HG03280 (cell line): ENCODE results near the gene SLC22A15.
"Not testable (repeated sequence)": the region's sequence is repeated elsewhere in the genome, so short reads cannot be mapped to it uniquely, and the experiment has no call there.

Experiments
- ATAC-seq: cut with Tn5 transposase; IDR thresholded peaks from one replicate; pipeline ENCODE4 v1.9.1; 2021; ENCODE audit warnings: mild to moderate bottlenecking, moderate library complexity; ENCODE audit not compliant: unreplicated experiment

Gene SLC22A15

DNA sequence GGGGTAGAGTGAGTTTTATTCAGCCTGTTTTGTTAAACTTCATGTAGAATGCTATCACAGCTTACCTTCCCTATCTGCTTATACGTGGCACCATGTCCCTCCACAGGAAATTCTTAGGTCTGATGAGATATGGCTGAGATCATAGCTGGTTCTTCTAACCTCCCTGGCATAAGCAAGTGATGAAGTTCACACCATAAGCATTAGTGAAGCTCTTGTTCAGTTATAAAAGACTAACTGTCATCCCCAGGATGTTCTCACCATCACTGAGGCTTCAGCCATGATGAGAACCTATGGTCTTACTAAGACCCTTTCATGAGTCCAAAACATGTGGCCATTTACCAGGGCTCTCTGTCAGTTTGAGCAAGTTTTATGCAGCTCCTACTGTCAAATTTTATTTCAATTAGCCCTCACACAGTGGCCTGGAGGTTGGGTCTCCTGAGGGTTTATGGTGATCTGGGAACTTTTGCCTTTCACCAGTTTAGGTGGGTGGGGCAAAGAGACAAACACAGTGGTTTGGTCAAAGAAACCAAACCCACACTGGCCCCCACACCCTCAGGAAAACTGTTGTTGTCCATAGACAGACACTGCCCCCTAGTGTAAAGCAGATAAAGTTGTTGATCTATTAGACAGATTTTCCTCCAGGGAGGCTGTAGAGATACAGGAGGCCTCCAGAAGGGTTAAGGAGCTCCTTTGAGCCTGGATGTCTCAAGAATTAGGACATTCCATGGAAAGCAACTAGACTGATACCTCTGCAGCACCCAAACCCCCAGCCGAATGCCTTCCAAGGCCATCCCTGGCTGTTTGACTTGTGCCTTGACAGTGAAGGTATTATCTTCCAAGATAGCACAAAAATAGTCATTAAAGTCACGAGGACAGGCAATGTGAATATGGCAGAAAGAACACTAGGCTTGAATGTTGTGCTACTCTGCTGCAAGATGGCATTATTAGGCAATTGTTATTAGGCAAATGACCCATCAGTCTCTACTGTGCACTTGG is 5.0 kb downstream of the SLC22A15 start:
- no peak for ATAC-seq

DNA sequence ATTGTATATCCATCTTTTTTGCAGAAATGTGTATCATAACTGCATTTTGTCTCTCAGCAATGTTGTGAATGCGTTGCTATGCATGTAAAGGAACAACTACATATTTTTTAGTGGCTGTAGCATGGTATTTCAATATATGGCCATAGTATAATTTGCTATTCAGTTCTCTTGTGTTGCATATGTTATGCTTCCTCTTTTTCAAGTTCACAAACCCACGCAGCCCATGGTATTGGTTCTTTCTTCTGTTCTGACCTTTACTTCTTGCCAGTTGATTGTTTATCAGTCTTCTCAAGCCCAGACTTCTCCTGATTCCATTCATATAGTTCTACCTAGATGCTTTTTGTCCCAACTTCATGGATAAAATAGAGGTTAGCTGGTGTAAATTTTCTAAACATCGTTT is 6.1 kb downstream of the SLC22A15 start:
- ATAC-seq = no peak

DNA sequence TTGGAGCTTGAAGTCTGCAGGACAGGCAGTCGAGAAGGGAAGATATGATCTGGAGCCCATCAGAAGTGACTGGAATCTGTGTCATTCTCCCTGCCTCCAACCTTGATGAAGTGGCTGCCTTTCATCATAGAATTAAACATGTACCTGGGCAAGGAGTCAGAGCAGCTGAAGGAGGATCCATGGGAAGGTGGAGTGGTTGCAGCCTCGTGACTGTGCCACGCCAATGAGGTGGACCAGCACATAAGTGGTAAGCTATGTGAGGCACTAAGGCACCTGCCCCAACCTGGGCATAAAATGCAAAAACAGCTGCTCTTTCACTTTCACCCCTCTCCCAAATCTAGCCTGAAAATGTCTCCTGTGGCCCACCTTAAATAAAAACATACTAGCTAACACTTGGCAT is 7.3 kb downstream of the SLC22A15 start:
- ATAC-seq = no peak

DNA sequence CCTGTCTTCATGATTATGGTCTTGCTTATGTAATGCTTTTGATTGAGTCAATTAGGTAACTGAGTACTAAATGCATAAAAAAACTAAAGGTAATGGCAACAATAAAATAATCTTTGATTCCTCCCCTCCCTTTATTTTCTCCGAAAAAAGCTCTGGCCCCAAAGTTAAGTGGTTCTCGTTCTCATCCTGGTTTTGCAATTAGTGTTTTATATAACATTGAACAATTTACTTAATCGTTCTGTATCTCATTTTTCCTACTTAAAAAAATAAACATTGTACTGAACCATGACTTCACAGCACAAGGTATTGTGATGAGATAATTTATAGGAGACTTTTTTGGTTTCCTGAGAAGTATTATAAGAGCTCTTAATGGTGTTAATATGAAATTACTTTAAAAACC is 11.3 kb downstream of the SLC22A15 start:
- no peak for ATAC-seq

DNA sequence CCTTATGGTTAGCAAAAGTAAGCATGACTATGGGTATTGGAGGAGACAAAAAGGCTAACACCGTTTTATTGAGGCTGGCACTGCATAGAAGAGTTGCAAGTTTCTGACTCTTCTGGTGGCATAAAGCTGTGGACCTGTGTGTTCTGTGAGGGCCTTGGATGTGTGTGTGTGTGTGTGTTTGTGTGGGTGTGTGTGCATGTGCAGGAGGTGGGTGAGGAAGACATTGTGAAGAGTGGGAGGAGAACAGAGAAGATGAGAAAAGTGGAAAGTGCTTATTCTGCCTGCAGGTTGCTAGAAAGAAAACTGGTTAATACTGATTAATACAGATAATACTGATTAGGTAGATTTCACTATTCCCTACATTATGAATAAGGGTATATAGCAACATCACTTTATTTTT is 12.6 kb downstream of the SLC22A15 start:
- ATAC-seq = no peak

DNA sequence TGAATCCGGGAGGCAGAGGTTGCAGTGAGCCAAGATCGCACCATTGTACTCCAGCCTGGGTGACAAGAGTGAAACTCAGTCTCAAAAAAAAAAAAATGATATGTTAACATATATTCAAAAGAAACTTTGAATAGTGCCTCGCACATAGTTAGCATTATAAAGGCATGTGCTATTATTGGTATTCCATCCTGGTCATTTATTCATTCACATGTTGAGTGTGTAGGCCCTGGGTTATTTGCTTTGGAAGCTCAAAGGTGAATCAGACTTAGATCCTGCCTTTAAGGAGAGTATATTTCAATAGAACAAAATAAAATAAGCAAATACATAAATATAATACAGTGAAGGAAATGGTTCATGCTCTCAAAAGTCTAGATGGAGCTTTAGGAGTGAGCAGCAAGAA is 13.4 kb downstream of the SLC22A15 start:
- ATAC-seq = no peak

DNA sequence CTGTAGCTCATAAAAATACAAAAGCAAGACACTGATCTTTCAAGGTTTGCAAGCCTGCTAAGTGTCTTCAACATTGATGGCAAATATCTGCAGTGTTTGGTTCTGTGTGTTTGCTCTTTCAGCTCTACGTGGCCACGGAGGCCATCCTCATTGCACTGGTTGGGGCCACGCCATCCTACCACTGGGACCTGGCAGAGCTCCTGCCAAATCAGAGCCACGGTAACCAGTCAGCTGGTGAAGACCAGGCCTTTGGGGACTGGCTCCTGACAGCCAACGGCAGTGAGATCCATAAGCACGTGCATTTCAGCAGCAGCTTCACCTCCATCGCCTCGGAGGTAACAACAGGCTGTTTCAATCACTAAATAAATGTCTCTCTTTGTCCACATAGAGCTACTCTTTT is 15.6 kb downstream of the SLC22A15 start:
- ATAC-seq = no peak

DNA sequence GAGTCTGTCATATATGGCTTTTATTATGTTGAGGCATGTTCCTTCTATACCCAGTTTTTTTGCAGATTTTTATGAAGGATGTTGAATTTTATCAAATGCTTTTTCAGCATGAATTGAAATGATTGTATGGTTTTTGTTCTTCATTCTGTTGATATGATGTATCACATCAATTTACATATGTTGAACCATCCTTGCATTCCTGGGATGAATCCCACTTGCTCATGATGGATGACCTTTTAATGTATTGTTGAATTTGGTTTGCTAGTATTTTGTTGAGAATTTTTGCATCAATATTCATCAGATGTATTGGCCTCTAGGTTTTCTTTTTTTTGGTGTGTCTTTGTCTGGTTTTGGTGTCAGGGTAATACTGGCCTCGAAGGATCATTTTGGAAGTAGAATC is 21.6 kb downstream of the SLC22A15 start:
- ATAC-seq = not testable (repeated sequence)

DNA sequence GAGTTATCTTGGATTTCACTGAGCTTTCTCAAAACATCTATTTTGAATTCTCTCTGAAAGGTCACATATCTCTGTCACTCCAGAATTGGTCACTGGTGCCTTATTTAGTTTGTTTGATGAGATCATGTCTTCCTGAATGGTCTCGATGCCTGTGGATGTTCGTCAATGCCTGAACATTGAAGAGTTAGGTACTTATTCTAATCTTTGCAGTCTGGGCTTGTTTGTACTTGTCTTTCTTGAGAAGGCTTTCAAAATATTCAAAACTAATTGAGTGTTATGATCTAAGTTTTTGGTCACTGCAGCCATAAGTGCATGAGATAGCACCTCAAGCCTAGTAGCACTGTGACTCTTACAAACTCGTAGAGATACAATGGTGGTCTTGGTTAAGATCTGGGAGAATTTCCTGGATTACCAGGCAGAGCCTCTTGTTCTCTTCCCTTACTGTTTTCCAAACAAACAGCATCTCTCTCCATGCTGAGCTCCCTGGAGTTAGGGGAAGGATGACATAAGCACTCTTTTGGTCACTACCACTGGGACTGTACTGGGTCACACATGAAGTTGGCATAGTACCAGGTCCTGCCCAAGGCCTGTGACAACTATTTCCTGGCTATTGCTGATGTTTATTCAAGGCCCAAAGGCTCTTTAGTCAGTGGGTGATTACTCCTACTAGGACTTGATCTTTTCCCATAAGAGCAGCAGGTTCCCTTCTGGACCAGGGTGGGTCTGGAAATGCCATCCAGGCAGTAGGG is 25.6 kb downstream of the SLC22A15 start:
- no peak for ATAC-seq

DNA sequence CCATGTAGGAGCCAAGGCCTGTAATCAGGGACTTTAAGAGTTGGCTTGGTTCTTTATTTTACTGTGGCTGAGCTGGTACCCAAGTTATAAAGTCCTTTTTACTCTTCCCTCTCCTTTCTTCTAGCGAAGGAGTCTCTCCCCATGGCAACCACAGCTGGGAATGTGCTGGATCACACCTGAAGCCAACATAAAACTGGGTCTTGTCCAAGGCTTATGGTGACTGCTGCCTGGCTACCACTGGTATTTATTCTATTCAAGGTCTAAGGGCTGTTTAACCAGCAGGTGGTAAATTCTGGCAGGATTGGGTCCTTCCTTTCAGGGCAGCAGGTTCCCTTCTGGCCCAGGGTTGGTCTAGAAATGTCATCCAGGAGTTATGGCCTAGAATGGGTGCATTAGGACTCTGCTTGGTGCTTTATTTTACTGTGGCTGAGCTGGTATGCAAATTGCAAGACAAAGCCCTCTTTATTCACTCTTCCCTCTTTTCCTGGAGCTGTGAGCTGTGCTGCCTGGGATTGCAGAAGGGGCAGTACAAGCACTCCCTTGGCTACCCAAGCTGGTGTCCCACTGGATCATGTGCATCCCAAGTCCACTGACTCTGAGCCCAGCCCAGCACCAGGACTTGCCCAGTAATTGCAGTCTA is 26.6 kb downstream of the SLC22A15 start:
- no peak for ATAC-seq

DNA sequence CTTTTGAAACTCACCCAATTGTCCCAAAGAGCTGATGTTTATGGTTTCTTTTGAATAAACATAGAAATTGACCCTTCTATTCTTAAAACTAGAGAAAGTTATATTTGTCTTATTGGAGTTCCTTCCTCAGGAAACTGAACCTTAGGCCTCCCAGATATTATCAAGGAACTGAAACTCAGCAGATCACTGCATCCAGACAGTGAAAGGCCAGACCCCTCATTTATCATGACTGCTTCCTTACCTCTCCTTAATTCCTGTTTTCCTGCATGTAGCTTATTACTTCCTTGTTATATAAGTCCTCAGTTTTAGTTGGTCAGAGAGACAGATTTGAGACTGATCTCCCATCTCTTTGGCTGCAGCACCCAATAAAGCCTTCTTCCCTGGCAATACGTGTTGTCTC is 27.5 kb downstream of the SLC22A15 start:
- no peak for ATAC-seq

DNA sequence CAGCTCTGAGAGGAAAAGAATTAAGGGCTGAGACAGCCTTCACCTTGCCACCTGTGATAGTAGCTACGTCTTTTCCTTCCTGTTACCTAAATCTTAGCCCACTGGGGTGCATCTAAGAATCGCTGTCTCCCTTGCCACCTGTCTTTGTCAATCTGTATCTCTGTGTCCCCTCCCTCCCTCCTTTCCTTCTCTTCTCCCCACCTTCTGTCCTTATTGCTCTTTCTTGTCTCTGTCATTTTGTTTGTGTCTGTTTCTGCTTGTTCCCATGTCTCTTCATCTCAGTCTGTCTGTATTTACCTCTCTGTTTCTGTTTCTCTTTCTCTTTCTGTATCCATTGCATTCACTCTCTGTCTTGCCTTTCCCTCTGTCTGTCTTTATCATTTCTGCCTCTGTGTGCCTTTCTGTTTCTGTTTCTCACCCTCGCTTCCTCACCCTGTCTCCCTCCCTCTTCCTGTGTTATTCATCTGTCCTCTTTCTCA is 30.2 kb downstream of the SLC22A15 start:
- peak; percentile 91 for ATAC-seq

DNA sequence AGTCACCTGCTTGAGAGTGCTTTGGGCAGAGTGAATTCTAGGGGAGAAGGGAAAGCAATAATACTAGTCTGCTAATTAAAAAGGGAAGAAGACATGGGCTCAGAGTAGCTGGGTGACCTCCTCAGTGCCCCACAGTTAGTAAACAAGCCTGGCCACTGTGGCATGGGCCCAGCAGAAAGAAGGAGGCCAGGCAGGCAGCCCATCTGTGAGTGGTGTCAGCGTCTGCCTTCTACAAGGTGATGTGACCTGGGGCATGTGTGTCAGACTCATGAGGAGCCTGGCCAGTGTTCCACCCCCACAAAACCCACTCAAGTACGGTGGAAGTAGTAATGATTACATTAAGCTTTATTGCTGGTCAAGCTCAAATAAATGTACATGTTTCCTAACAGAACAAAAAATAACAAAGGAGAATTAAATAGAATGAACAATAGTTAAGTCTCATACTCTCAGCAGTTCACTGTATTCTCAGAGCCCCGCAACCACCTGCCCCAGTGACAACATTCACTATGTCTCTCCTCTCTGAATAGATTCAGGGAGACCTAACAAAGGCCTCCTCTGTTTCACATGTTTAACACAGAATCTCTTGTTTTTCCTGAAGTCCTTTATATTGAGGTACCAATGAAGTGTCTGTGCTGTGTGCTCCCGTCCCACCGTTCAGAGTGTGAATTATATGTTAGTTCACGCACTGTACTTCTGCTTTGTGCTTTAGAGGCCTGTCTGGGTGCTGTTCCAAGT is 32.5 kb downstream of the SLC22A15 start:
- ATAC-seq = no peak

DNA sequence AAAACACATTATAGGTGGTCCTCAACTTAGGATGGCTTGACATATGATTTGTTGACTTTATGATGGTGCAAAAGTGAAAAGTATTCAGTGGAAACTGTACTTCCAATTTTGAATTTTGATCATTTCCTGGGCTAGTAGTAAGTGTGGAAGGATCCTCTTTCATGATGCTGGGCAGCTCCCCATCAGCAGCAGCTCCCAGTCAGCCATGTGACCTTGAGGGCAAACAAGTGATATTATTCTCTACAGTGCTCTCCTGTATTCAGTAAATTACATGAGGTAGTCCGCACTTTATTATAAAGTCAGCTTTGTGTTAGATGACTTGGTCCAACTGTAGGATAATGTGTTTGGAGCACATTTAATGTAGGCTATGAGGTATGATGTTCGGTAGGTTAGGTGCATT is 36.4 kb downstream of the SLC22A15 start:
- ATAC-seq = no peak

DNA sequence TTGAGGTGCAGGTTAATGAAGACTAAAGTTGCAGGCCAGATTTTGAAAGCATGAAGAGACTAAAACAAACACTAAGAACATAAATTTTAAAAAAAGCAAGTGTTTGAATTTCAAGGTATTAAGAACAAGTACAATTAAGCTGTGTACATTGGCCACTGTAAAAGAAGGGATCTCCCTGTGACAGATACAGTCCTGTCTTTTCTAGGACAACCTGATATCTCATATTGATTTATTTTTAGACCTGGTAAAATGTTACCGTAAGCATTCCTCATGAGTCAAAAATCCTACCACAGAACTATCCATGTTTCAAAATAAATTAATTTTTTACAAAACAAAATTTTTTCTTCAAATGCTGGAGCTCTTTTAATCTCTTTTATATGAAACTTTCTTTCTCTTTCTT is 39.4 kb downstream of the SLC22A15 start:
- no peak for ATAC-seq

DNA sequence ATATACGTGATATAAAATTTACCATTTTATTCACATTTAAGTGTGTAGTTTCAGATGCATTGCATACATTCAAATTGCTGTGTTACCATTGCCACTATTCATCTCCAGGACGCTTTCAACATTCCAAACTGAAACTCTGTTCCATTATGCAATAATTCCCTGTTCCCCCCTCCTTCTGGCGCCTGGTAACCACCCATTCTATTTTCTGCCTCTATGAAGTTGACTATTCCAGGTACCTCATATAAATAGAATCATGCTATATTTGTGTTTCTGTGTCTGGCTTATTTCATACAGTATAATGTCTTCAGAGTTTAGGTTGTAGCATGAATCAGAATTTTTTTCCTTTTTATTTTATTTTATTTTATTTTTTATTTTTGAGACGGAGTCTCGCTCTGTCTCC is 41.7 kb downstream of the SLC22A15 start:
- no peak for ATAC-seq

DNA sequence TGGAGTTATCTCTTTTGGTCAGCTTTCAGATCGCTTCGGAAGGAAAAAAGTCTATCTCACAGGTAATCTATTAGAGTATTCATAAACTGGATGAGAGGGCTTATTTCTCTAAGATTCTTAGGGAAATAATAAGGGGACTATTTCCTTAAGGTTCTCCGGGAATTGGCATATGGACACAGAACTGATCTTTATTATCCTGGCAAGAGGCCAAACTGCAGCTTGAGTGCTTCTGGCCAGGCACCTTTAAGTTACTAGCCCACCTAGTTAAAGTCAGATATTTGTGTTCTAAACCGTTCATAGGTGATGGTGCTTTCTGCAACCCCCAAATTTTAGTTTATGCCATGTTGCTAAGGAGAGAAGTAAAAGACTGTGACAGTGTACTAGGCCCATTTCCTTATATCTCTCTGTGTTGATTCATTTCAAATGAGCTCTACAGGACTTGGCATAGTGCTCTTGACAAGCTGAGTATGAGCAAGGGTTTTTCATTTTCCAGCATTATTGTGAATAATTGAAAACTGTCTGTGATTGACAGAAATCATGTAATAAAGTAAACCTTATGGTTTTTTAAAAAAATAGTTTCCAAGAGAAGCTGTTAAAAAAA is 43.4 kb downstream of the SLC22A15 start:
- no peak for ATAC-seq

DNA sequence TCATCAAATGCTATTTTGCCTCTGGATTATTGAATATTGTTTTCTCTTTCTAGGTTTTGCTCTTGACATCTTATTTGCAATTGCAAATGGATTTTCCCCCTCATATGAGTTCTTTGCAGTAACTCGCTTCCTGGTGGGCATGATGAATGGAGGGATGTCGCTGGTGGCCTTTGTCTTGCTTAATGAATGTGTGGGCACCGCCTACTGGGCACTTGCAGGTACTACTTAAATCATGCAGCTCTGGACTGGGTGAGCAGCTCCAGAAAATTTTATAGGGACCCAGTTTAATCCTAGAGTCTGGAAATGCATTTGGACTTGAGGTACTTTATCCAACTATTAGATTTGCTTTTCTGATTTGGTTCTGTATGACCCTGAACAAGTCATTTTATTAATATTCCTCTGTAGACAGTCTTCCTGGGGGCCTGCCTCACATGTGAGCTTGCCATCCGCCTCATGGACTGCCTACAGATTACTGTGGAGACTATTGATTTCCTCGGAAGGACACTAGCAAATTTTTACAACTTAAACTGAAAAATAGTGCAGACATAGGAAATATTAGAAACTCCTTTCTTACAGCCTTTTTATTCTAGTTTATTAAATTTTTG is 44.5 kb downstream of the SLC22A15 start:
- ATAC-seq = peak; percentile 75

DNA sequence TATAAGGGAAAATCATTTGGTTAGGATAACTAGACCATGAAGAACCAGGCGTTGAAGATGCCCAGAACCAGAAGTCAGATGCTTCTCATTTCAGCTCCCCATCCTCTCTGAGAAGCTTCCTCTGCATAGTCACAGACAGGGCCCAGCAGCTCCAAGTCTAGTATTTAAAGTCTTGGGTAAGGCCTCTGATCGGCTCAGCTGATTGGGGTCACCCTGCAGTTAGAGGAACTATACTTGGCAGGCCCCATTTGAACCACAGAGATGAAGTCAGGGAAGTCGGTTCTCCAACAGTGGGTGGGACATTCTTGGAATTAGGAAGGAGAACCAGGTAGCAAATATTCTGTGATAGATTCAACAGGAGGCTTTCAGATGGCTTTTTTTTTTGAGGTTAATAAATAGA is 48.3 kb downstream of the SLC22A15 start:
- ATAC-seq = no peak

DNA sequence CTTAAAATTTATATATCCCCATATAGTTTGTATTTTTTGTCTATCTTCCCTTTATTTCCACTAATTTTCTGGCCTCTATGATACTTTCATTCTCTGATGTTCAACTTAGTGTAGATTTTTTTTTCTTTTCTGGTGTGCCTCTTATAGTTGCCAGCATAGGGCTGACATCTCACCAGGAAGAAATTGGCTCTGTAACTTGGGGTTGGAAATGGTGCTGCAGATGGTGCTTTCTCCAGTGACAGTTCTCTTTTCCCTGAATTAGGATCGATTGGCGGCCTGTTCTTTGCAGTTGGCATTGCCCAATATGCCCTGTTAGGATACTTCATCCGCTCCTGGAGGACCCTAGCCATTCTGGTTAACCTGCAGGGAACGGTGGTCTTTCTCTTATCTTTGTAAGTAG is 50.3 kb downstream of the SLC22A15 start:
- no peak for ATAC-seq
